SK-N-MC (cell line): ENCODE measurements around the gene LRRC10B.

Experiments
- EZH2 ChIP-seq: fragments of 200-600 bp; sonication (generic); IDR thresholded peaks from one replicate; pipeline ENCODE4 v1.6.1; 2017; ENCODE audit warnings: antibody characterized with exemption
- FOXP2 ChIP-seq: optimal IDR thresholded peaks from 2 replicates; pipeline ENCODE3; 2011; ENCODE audit warnings: mild to moderate bottlenecking, moderate library complexity; ENCODE audit not compliant: insufficient read depth; ENCODE audit errors: extremely low read length, control extremely low read depth
- POLR2AphosphoS5 ChIP-seq: IDR thresholded peaks from 2 replicates; pipeline ENCODE4 v1.6.1; 2012; ENCODE audit warnings: mild to moderate bottlenecking, low read depth, low read length, borderline replicate concordance

DNA sequence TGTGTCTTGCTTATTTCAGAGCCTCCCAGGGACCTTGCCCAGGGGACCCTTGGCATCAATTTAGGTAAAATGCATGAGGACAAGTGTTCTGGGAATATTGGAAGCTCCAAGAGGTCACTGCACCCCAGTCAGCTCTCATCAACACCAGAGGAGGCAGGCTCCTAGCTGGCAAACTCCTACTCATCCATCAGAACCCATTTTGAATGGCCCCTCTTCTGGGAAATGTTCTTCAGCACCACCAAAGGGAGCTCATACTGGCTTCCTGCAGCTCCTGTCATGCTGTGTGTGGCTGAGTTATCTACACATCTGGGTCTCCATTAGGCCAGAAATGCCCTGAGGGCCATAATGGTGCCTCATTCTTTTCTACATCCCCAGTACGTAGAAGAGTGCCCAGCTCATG, 17.7 kb downstream of the LRRC10B start:
- no peak for TF ChIP-seq EZH2
- no peak for TF ChIP-seq POLR2AphosphoS5
- TF ChIP-seq FOXP2, result no peak
